Ovary (tissue), 9 donors: Measurements from ENCODE around the gene HLA-G. TPM values are rescaled to one million over a fixed set of nuclear protein-coding genes. Genes with fewer than 3 reads are reported as not detected.

Experiments used
- DNase-seq, 5 donors: peaks; one replicate each; pipeline ENCODE4 v3.0.0-alpha.2; 2019 to 2020
- H3K27ac ChIP-seq, 2 donors: fragments of 200-600 bp; one replicate each; pipeline versions ENCODE4 v1.5.1 to v1.8.0; 2019 to 2022
- H3K27me3 ChIP-seq: fragments of 200-600 bp; one replicate; pipeline ENCODE4 v1.8.0; 2022
- H3K36me3 ChIP-seq: fragments of 200-600 bp; sonication (generic); one replicate; pipeline ENCODE4 v1.5.1; 2019
- H3K4me1 ChIP-seq: one replicate; pipeline ENCODE4 v1.8.1; 2013; ENCODE audit warnings: mild to moderate bottlenecking, moderate library complexity; ENCODE audit not compliant: insufficient read depth
- H3K4me3 ChIP-seq: fragments of 200-600 bp; sonication (generic); one replicate; pipeline ENCODE4 v1.5.1; 2017
- H3K9me3 ChIP-seq, 2 donors: fragments of 200-600 bp in 1 of 2; sonication (generic) in 1 of 2; one replicate each; pipeline versions ENCODE4 v1.5.1 to v1.8.1; 2013 to 2019; ENCODE audit warnings: mild to moderate bottlenecking in 1 of 2, moderate library complexity in 1 of 2
- EP300 ChIP-seq: sonication (generic); formaldehyde crosslinking; IDR thresholded peaks from one replicate; pipeline ENCODE4 v1.6.1; 2017; ENCODE audit warnings: antibody characterized with exemption
- POLR2A ChIP-seq: fragments of 450-650 bp; IDR thresholded peaks from one replicate; pipeline ENCODE4 v1.6.1; 2017; ENCODE audit warnings: antibody characterized with exemption, mild to moderate bottlenecking, moderate library complexity
- WGBS, 3 donors: extraction: QIAGEN DNeasy Blood & Tissue Kit in 1 of 3; methylation state at CpG; one replicate each; pipeline versions ENCODE4 v1.1.5 to v1.1.7; 2013 to 2017; 5-methylcytosine and 5-hydroxymethylcytosine counted together
- intact Hi-C, 4 donors: fragments of 100-400 bp; cut with DNase I; formaldehyde crosslinking; loops; one replicate each; pipeline versions ENCODE4 v1.11.0 to v1.15.1; 2022 to 2023
- polyA plus RNA-seq, 2 donors: library from polyadenylated mRNA; stranded (reverse); fragments of 200-250 nt in 1 of 2; fragments of 350-450 nt in 1 of 2; fragmentation: Illumina TruSeq in 1 of 2; extraction: RNeasy Lipid Tissue Mini Kit (QIAGEN cat#74804) in 1 of 2; gene quantifications; one replicate each; pipeline ENCODE4 v1.2.3, GENCODE V29; 2013 to 2014
- total RNA-seq, 7 donors: library from RNA; depleted of rRNA in 2 of 7; stranded (reverse); fragments of >200 nt in 2 of 7; fragmentation: NEBNext Ultra II Directional in 3 of 7; extraction: Animal tissue kit (Norgen Biotek cat#: 25700) in 3 of 7; gene quantifications; one replicate each; pipeline versions ENCODE4 v1.1.0 to v1.2.4, GENCODE V29; 2016 to 2023
- TF ChIP-seq, protein P1 (sequence below), 3 donors: fragments of 450-650 bp in 2 of 3; fragments of 200-600 bp in 1 of 3; IDR thresholded peaks; one replicate each; pipeline versions ENCODE4 v1.5.1 to v1.8.0; 2016 to 2022; ENCODE audit warnings: antibody characterized with exemption in 3 of 3, mild to moderate bottlenecking in 1 of 3
- donor health status: DM: no; HTN: no; CAD: no; lungs with moderate emphysema.
- donor health status: DM: no; HTN: no; CAD: no.
- donor health status: Bipolar disorder and iron deficiency.
- donor health status: DM: yes; HTN: yes; CAD: no.
- donor health status: DM: no; HTN: no; CAD: no.
- donor health status: DM: yes; HTN: yes; CAD: no.

The HLA-G gene
- total and polyA plus RNA-seq, 9 donors, result 0.06 to 1.1 (median 0.24) TPM; not detected in 3

- TF ChIP-seq EP300, result no peak
- TF ChIP-seq, protein P1, sequence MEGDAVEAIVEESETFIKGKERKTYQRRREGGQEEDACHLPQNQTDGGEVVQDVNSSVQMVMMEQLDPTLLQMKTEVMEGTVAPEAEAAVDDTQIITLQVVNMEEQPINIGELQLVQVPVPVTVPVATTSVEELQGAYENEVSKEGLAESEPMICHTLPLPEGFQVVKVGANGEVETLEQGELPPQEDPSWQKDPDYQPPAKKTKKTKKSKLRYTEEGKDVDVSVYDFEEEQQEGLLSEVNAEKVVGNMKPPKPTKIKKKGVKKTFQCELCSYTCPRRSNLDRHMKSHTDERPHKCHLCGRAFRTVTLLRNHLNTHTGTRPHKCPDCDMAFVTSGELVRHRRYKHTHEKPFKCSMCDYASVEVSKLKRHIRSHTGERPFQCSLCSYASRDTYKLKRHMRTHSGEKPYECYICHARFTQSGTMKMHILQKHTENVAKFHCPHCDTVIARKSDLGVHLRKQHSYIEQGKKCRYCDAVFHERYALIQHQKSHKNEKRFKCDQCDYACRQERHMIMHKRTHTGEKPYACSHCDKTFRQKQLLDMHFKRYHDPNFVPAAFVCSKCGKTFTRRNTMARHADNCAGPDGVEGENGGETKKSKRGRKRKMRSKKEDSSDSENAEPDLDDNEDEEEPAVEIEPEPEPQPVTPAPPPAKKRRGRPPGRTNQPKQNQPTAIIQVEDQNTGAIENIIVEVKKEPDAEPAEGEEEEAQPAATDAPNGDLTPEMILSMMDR (IDR thresholded peaks at IDR 0.05), result no peak
- TF ChIP-seq POLR2A, result no peak
These were observed 13.1 kb upstream of the HLA-G start for GRCh38 chr6:29814379-29815117.

GRCh38 chr6:29815118-29815750, 12.4 kb upstream of the HLA-G start:
- H3K36me3 ChIP-seq, result no peaks in the 10 kb centered on the region

More at GRCh38 chr6:29814379-29815117, 13.1 kb upstream of the HLA-G start:
- DNase-seq, result no peak
- Histone ChIP-seq H3K27me3 (no peaks in the 10 kb centered on the region), H3K9me3 (no peaks in the 10 kb centered on the region), H3K36me3 (no peaks in the 10 kb centered on the region), H3K4me1 (no peaks in the 10 kb centered on the region), H3K27ac (no peak overlapping the region), H3K4me3 (no peak overlapping the region)
- 50 to 64% (median 53%) methylated on average over 9 of the region's 9 CpGs for WGBS, 3 donors
- intact Hi-C loops, result no loop called here

GRCh38 chr6:29816030-29816429, 11.6 kb upstream of the HLA-G start:
- intact Hi-C loops, result no loop called here
- Histone ChIP-seq H3K9me3 (no peaks in the 10 kb centered on the region), H3K4me1 (no peaks in the 10 kb centered on the region), H3K4me3 (no peak overlapping the region), H3K36me3 (no peaks in the 10 kb centered on the region), H3K27ac (no peak overlapping the region), H3K27me3 (no peaks in the 10 kb centered on the region)
- DNase-seq, result no peak
- TF ChIP-seq EP300, result no peak
- TF ChIP-seq, protein P1 (IDR thresholded peaks at IDR 0.05), result no peak
- no peak for TF ChIP-seq POLR2A
- 39 to 47% (median 41%) methylated on average over 1 of the region's 1 CpG for WGBS, 3 donors

More at GRCh38 chr6:29815118-29815750, 12.4 kb upstream of the HLA-G start:
- H3K27ac ChIP-seq, result no peak overlapping the region
- WGBS, 3 donors, result 64 to 71% (median 65%) methylated on average over 7 of the region's 7 CpGs
- no peak for DNase-seq
- TF ChIP-seq, protein P1 (IDR thresholded peaks at IDR 0.05), result no peak
- no peak for TF ChIP-seq POLR2A
- no peak for TF ChIP-seq EP300
- no peaks in the 10 kb centered on the region for H3K4me1 ChIP-seq
- no peaks in the 10 kb centered on the region for H3K9me3 ChIP-seq
- intact Hi-C loops, result no loop called here
- H3K4me3 ChIP-seq, result no peak overlapping the region
- H3K27me3 ChIP-seq, result no peaks in the 10 kb centered on the region

DNA sequence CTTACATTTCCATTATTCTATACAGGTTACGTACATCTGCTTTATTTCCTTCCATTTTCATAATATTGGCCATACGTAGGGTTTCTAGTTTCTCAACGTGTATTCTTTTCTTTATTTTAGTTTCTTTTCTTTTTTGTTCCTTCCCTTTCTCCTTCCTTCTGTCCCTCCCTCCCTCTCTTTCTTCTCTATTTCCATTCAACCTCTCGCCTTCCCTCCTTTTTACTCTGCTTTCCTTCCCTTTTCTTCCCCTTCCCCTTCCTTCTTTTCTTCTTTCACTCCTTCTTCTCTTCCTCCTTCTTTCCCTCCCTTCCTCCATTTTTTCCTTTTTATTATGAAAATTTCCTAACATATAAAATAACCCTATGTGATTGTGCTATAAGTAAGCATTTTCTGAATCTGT, 8.7 kb upstream of the HLA-G start:
- Histone ChIP-seq H3K9me3 (no peaks in the 10 kb centered on the region), H3K4me3 (no peak overlapping the region), H3K27me3 (no peaks in the 10 kb centered on the region), H3K4me1 (no peaks in the 10 kb centered on the region), H3K27ac (no peak overlapping the region), H3K36me3 (no peaks in the 10 kb centered on the region)
- WGBS, 3 donors, result 74 to 91% (median 80%) methylated on average over 4 of the region's 4 CpGs
- TF ChIP-seq, protein P1 (IDR thresholded peaks at IDR 0.05), result no peak
- TF ChIP-seq EP300 (no peak), POLR2A (no peak)
- no peak for DNase-seq
- intact Hi-C loops, result no loop called here
